Stimulated activated naive CD8-positive, alpha-beta T cell treated with anti-CD3 and anti-CD28 coated beads, Interleukin-15, Interleukin-2, amounts not matched to agents 100 ng/mL and 50 ng/mL, for 24 hours (primary cell): ENCODE data around the gene SLC35A1.
A peak's percentile ranks its signal among the peaks of the same experiment; 100 is the strongest.

ENCODE experiments used
- H3K27ac Mint-ChIP-seq: one replicate; pipeline ENCODE4 v1.8.0; 2021; ENCODE audit warnings: mild to moderate bottlenecking, mixed read lengths
- H3K27me3 Mint-ChIP-seq: one replicate; pipeline ENCODE4 v1.8.0; 2021; ENCODE audit warnings: mixed read lengths
- H3K36me3 Mint-ChIP-seq: one replicate; pipeline ENCODE4 v1.8.0; 2021; ENCODE audit warnings: low read depth, mixed read lengths
- H3K4me1 Mint-ChIP-seq: one replicate; pipeline ENCODE4 v1.8.0; 2021; ENCODE audit warnings: low read depth, mixed read lengths
- H3K4me3 Mint-ChIP-seq: one replicate; pipeline ENCODE4 v1.8.0; 2021; ENCODE audit warnings: mild to moderate bottlenecking, mixed read lengths
- H3K9me3 Mint-ChIP-seq: one replicate; pipeline ENCODE4 v1.8.0; 2021; ENCODE audit warnings: mixed read lengths

Gene SLC35A1

DNA sequence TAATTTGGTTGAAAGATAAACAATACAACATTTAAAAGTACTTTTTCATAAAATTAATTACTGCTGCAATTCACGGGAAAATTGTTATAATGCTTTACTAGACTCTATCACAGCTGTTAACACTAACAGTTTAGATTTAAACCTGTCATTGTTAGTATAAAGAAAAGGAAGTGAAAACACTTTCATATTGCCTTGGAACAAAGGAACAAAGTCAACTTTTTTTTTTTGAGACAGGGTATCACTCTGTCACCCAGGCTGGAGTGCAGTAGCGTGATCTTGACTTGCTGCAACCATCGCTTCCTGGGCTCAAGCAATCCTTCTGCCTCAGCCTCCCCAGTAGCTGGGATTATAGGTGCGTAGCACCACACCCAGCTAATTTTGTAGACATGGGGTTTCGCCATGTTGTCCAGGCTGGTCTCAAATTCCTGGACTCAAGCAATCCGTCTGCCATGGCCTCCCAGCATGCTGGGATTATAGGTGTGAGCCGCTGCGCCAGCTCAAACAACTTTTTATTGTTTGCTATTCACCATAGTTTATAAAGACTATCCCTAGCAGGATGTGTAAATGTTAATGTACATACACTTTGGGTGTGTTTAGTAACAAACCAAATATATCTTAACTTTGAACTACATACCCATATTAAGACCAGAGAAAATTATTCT lies 22.1 kb downstream of the SLC35A1 start:
- no peaks in the 10 kb centered on the region for H3K4me1 Mint-ChIP-seq
- peaks cover 20% of the 10 kb centered on the region for H3K36me3 Mint-ChIP-seq
- no peak overlapping the region for H3K4me3 Mint-ChIP-seq
- H3K27ac Mint-ChIP-seq, result no peak overlapping the region
- no peaks in the 10 kb centered on the region for H3K9me3 Mint-ChIP-seq
- no peaks in the 10 kb centered on the region for H3K27me3 Mint-ChIP-seq

DNA sequence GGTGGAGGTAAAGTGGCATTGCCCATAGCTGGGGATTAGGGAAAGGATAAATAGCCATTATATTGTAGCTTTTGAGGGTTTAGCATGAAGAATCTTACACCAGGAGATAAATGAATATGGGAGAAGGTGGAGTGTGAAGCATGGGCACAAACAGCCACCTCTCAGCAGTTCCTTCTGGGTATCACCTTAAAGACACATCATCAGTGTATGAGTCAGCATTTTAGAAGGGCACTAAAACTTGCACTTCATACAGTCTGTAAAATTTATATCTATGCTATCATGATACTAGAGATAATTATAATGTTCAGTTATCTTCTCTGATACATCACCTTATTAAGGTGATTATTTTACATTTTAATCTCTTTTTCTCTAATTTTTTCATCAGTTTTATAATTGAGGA lies 25.3 kb downstream of the SLC35A1 start:
- H3K27me3 Mint-ChIP-seq, result no peaks in the 10 kb centered on the region
- H3K27ac Mint-ChIP-seq, result no peak overlapping the region
- H3K36me3 Mint-ChIP-seq, result peaks cover 9% of the 10 kb centered on the region
- H3K4me1 Mint-ChIP-seq, result no peaks in the 10 kb centered on the region
- no peaks in the 10 kb centered on the region for H3K9me3 Mint-ChIP-seq
- no peak overlapping the region for H3K4me3 Mint-ChIP-seq

DNA sequence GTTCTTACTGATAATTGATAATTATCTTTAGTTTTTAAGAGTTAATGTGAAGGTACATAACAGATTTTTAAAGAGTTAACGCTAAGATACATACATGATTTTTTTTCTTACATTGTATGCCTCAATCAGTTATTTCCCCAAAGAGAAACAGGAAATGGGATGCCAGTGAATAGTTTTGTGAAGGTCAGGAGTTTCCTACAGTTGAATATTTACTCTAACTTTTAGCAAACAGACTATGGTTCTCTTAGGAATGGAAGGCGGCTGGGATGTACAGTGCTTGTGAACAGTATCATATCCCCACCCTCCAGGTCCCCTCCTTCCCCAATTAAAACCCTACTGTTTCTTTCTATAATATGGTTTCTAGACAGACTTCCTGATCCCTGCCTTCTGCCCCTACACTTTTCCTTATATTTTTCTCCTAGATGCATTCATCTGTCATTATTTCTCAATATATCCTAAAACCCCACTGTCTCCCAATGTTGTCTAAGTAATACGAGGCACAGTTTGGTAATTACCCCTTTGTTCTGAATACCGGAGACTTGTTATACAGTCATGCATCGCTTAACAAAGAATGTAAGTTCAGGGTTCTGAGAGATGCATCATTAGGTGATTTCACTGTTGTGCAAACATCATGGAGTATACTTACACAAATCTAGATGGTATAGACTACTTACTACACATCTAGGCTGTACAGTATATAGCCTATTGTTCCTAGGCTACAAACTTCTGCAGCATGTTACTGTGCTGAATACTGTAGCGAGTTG lies 29.2 kb downstream of the SLC35A1 start:
- H3K36me3 Mint-ChIP-seq, result peaks cover 34% of the 10 kb centered on the region
- H3K9me3 Mint-ChIP-seq, result no peaks in the 10 kb centered on the region
- no peaks in the 10 kb centered on the region for H3K4me1 Mint-ChIP-seq
- H3K27ac Mint-ChIP-seq, result peak overlapping the region; percentile 4
- H3K4me3 Mint-ChIP-seq, result no peak overlapping the region
- no peaks in the 10 kb centered on the region for H3K27me3 Mint-ChIP-seq

DNA sequence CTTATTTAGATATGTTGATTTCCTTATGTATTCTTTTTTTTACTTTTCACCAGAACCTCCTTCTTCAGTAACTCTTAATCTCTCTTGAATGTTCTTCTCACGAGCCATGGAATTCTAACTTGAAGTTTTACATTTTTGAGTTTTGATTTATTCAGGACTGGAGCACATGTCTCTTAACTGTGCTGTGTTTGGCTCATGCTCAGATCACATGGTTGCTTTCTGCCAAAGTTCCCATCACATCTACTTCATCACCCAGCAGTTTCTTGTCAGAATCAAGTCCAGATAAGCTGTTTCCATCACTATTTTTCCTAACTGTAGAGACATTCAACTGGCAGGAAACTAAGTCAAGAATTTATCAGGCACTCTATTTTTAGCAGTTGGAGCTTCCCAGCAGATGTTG lies 31.7 kb downstream of the SLC35A1 start:
- H3K36me3 Mint-ChIP-seq, result peaks cover 34% of the 10 kb centered on the region
- H3K9me3 Mint-ChIP-seq, result no peaks in the 10 kb centered on the region
- H3K27ac Mint-ChIP-seq, result peak overlapping the region; percentile 24
- H3K4me3 Mint-ChIP-seq, result no peak overlapping the region
- no peaks in the 10 kb centered on the region for H3K4me1 Mint-ChIP-seq
- no peaks in the 10 kb centered on the region for H3K27me3 Mint-ChIP-seq

- no peak overlapping the region for H3K27ac Mint-ChIP-seq
- H3K36me3 Mint-ChIP-seq, result peaks cover 65% of the 10 kb centered on the region
- H3K27me3 Mint-ChIP-seq, result no peaks in the 10 kb centered on the region
- peaks cover 4% of the 10 kb centered on the region for H3K4me1 Mint-ChIP-seq
- H3K4me3 Mint-ChIP-seq, result no peak overlapping the region
- H3K9me3 Mint-ChIP-seq, result no peaks in the 10 kb centered on the region
Observed at GRCh38 chr6:87514831-87515230, 42.1 kb downstream of the SLC35A1 start.

- no peak overlapping the region for H3K4me3 Mint-ChIP-seq
- no peak overlapping the region for H3K27ac Mint-ChIP-seq
- H3K9me3 Mint-ChIP-seq, result no peaks in the 10 kb centered on the region
- peaks cover 67% of the 10 kb centered on the region for H3K36me3 Mint-ChIP-seq
- peaks cover 4% of the 10 kb centered on the region for H3K4me1 Mint-ChIP-seq
- no peaks in the 10 kb centered on the region for H3K27me3 Mint-ChIP-seq
Observed at GRCh38 chr6:87518453-87518852, 45.7 kb downstream of the SLC35A1 start.

- Mint-ChIP-seq H3K36me3 (peaks cover 59% of the 10 kb centered on the region), H3K4me1 (no peaks in the 10 kb centered on the region), H3K4me3 (no peak overlapping the region), H3K27ac (no peak overlapping the region), H3K27me3 (no peaks in the 10 kb centered on the region), H3K9me3 (no peaks in the 10 kb centered on the region)
Observed at GRCh38 chr6:87522686-87523085, 49.9 kb downstream of the SLC35A1 start.

DNA sequence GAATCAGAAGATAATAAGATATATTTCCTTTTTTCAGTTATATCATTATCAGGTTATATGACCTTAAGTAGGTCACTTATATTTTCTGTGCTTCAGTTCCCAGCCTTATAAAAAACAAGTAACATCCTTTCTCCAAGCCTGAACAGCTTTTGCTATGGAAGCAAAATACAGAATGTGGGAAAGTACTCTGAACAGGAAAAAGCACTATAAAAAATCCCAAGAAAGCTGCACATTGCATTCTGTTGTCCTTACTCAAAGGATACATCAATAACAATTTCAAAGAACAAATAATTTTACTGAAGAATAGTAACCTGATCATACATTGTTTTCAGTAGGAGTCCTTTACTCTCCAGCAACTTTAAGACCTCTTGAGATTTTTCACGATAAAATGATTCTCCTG lies 56.4 kb downstream of the SLC35A1 start:
- H3K27ac Mint-ChIP-seq, result no peak overlapping the region
- H3K4me3 Mint-ChIP-seq, result no peak overlapping the region
- H3K9me3 Mint-ChIP-seq, result no peaks in the 10 kb centered on the region
- H3K4me1 Mint-ChIP-seq, result no peaks in the 10 kb centered on the region
- H3K36me3 Mint-ChIP-seq, result peaks cover 42% of the 10 kb centered on the region
- no peaks in the 10 kb centered on the region for H3K27me3 Mint-ChIP-seq

DNA sequence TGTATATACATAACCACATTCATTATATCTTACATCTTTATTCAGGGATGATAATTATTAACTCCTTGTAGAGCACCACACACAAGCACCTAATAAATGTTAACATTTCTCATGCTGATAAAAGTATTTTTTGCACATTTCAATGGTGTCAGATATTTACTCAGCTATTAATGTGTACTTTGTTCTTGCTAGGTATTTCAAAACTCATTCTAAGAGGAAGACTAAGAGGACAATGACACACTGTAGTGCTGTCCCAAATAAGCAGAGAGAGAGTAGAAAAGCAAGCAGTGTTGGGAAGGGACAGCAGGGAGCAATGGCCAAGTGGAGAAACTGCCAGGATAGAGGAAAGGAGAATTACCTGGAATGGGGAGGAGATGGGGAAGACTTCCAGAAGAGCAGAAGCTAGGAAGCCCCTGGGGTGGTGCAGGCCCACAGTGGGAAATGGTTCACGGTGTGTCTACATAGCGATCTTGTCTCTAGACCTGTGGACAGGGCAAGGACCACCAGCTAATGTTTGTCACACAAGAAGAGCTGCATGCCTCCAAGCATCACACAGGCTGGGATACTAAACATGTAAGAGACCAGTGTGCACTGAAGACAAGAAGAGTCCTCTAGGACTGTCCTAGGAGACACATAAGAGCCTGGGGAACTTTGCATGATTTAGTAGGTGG lies 61.7 kb downstream of the SLC35A1 start:
- Mint-ChIP-seq H3K9me3 (peaks cover 4% of the 10 kb centered on the region), H3K4me1 (peaks cover 3% of the 10 kb centered on the region), H3K27me3 (no peaks in the 10 kb centered on the region), H3K27ac (peak overlapping the region; percentile 28), H3K4me3 (no peak overlapping the region), H3K36me3 (peaks cover 38% of the 10 kb centered on the region)

DNA sequence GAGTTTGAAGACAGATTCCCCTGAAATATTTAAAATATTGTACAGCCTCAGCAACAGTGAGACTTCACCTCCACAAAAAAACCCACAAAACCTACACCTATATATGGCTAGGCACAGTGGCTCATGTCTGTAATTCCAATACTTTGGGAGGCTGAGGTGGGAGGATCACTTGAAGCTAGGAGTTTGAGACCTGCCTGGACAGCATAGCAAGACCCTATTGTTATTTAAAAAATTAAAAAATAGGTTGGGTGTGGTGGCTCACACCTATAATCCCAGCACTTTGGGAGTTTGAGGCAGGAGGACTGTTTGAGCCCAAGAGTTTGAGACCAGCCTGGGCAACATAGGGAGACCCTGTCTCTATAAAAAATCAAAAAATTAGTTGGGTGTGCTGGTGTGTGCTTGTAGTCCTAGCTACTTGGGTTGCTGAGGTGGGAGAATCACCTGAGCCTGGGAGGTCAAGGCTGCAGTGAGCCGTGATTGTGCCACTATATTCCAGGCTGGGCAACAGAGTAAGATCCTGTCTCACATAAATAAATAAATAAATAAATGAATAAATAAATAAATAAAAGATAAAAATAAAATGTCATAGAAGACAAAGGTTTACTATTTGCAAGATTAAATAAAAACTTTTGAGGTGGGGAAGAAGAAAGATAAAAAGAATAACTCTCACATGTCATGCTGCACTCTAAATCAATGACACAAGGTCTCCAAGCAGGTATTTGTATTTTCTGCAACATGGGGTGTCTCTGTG lies 65.9 kb downstream of the SLC35A1 start:
- no peaks in the 10 kb centered on the region for H3K27me3 Mint-ChIP-seq
- H3K4me3 Mint-ChIP-seq, result no peak overlapping the region
- no peak overlapping the region for H3K27ac Mint-ChIP-seq
- H3K9me3 Mint-ChIP-seq, result peaks cover 10% of the 10 kb centered on the region
- peaks cover 3% of the 10 kb centered on the region for H3K4me1 Mint-ChIP-seq
- H3K36me3 Mint-ChIP-seq, result peaks cover 60% of the 10 kb centered on the region

GRCh38 chr6:87539554-87539953 lies 66.8 kb downstream of the SLC35A1 start:
- Mint-ChIP-seq H3K27me3 (no peaks in the 10 kb centered on the region), H3K4me1 (peaks cover under 1% of the 10 kb centered on the region), H3K36me3 (peaks cover 62% of the 10 kb centered on the region), H3K27ac (no peak overlapping the region), H3K4me3 (no peak overlapping the region), H3K9me3 (peaks cover 10% of the 10 kb centered on the region)

GRCh38 chr6:87540539-87540938 lies 67.8 kb downstream of the SLC35A1 start:
- peaks cover 10% of the 10 kb centered on the region for H3K9me3 Mint-ChIP-seq
- no peak overlapping the region for H3K4me3 Mint-ChIP-seq
- no peaks in the 10 kb centered on the region for H3K27me3 Mint-ChIP-seq
- no peak overlapping the region for H3K27ac Mint-ChIP-seq
- H3K4me1 Mint-ChIP-seq, result no peaks in the 10 kb centered on the region
- peaks cover 63% of the 10 kb centered on the region for H3K36me3 Mint-ChIP-seq

- Mint-ChIP-seq H3K9me3 (peaks cover 10% of the 10 kb centered on the region), H3K4me1 (no peaks in the 10 kb centered on the region), H3K36me3 (peaks cover 68% of the 10 kb centered on the region)
Observed at GRCh38 chr6:87541041-87541440, 68.3 kb downstream of the SLC35A1 start.

DNA sequence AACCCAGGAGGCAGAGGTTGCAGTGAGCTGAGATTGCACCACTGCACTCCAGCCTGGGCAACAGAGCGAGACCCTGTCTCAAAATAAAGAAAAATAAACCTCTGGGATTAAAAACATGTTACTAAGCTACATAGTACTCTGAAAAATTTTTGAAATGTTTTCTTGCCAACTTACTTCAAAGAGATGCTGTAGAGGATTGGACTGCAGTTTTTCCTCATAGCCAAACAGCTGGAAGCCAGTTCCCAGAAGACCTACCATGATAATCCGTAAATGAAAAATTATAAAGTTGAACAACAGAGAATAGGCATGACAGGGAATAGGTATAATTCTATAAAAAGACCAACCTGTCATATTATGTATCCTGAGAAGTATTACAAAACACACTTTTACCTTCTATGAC lies 69.0 kb downstream of the SLC35A1 start:
- peaks cover 75% of the 10 kb centered on the region for H3K36me3 Mint-ChIP-seq
- peaks cover 10% of the 10 kb centered on the region for H3K9me3 Mint-ChIP-seq
- H3K4me1 Mint-ChIP-seq, result no peaks in the 10 kb centered on the region
- H3K27me3 Mint-ChIP-seq, result no peaks in the 10 kb centered on the region
- H3K27ac Mint-ChIP-seq, result no peak overlapping the region
- no peak overlapping the region for H3K4me3 Mint-ChIP-seq

More at GRCh38 chr6:87541041-87541440, 68.3 kb downstream of the SLC35A1 start:
- H3K27me3 Mint-ChIP-seq, result no peaks in the 10 kb centered on the region
- H3K4me3 Mint-ChIP-seq, result no peak overlapping the region
- no peak overlapping the region for H3K27ac Mint-ChIP-seq
